BE2C (cell line): ENCODE results near the gene SRP9.

Experiments
- DNase-seq: peaks from one replicate; pipeline ENCODE4 v3.0.0-alpha.2; 2020
- H3K27me3 ChIP-seq: fragments of 250-450 bp; sonication (Bioruptor Pico); 2 replicates; pipeline ENCODE4 v1.5.1; 2020; ENCODE audit warnings: mild to moderate bottlenecking
- H3K36me3 ChIP-seq: fragments of 250-450 bp; sonication (Bioruptor Pico); 2 replicates; pipeline ENCODE4 v1.5.1; 2020; ENCODE audit warnings: mild to moderate bottlenecking
- H3K4me1 ChIP-seq: fragments of 250-450 bp; sonication (Bioruptor Pico); 2 replicates; pipeline ENCODE4 v1.5.1; 2020
- H3K4me3 ChIP-seq: 2 replicates; pipeline ENCODE4 v1.5.1; 2011; ENCODE audit warnings: low read depth, low read length
- H3K9me3 ChIP-seq: fragments of 250-450 bp; sonication (Bioruptor Pico); 2 replicates; pipeline ENCODE4 v1.5.1; 2020
- CTCF ChIP-seq: IDR thresholded peaks from 2 replicates; pipeline ENCODE4 v1.5.1; 2012; ENCODE audit warnings: mild to moderate bottlenecking, low read depth, low read length

SRP9 gene

GRCh38 chr1:225766967-225767633 is 10.5 kb upstream of the SRP9 start:
- Histone ChIP-seq H3K4me1 (peaks cover 52% of the 10 kb centered on the region), H3K27me3 (no peaks in the 10 kb centered on the region), H3K4me3 (peak overlapping the region; percentile 22), H3K36me3 (no peaks in the 10 kb centered on the region), H3K9me3 (no peaks in the 10 kb centered on the region)
- no peak for TF ChIP-seq CTCF
- DNase-seq = peak; percentile 82

GRCh38 chr1:225767634-225768540 is 9.7 kb upstream of the SRP9 start:
- TF ChIP-seq CTCF = no peak
- peak; percentile 52 for DNase-seq
- H3K27me3 ChIP-seq = no peaks in the 10 kb centered on the region
- H3K9me3 ChIP-seq = no peaks in the 10 kb centered on the region
- peaks cover 46% of the 10 kb centered on the region for H3K4me1 ChIP-seq
- H3K36me3 ChIP-seq = no peaks in the 10 kb centered on the region
- H3K4me3 ChIP-seq = peak overlapping the region; percentile 22; the same call in 1 of the 2 replicates

GRCh38 chr1:225768662-225769426 is 8.8 kb upstream of the SRP9 start:
- no peak for TF ChIP-seq CTCF

GRCh38 chr1:225769687-225770086 is 7.9 kb upstream of the SRP9 start:
- Histone ChIP-seq H3K4me1 (peaks cover 37% of the 10 kb centered on the region), H3K27me3 (no peaks in the 10 kb centered on the region), H3K9me3 (no peaks in the 10 kb centered on the region), H3K4me3 (no peak overlapping the region), H3K36me3 (no peaks in the 10 kb centered on the region)
- DNase-seq = no peak
- no peak for TF ChIP-seq CTCF

More at GRCh38 chr1:225768662-225769426, 8.8 kb upstream of the SRP9 start:
- no peaks in the 10 kb centered on the region for H3K9me3 ChIP-seq
- peaks cover 42% of the 10 kb centered on the region for H3K4me1 ChIP-seq
- no peaks in the 10 kb centered on the region for H3K27me3 ChIP-seq
- H3K36me3 ChIP-seq = no peaks in the 10 kb centered on the region
- no peak for DNase-seq
- H3K4me3 ChIP-seq = no peak overlapping the region

GRCh38 chr1:225770561-225771248 is 6.9 kb upstream of the SRP9 start:
- Histone ChIP-seq H3K36me3 (no peaks in the 10 kb centered on the region), H3K4me1 (peaks cover 37% of the 10 kb centered on the region), H3K9me3 (no peaks in the 10 kb centered on the region), H3K27me3 (no peaks in the 10 kb centered on the region), H3K4me3 (no peak overlapping the region)
- DNase-seq = no peak
- TF ChIP-seq CTCF = no peak
